ENCODE measurements around the gene VCX2. TPM values are rescaled to one million over a fixed set of nuclear protein-coding genes. Genes with fewer than 3 reads are reported as not detected.
A peak's percentile ranks its signal among the peaks of the same experiment; 100 is the strongest.
"Not testable (repeated sequence)": the region's sequence is repeated elsewhere in the genome, so short reads cannot be mapped to it uniquely, and the experiment has no call there.

Gene VCX2
- total RNA-seq, 4 donors from 2014 or later = not detected

GRCh38 chrX:8183346-8183745 is 12.3 kb upstream of the VCX2 start:
- H3K36me3 ChIP-seq = no peaks in the 10 kb centered on the region
- intact Hi-C loops (cut with DNase I) = no loop called here
- no peak for DNase-seq
- WGBS, 2 donors = 71% methylated on average over 1 of the region's 1 CpG
- TF ChIP-seq, protein P1, sequence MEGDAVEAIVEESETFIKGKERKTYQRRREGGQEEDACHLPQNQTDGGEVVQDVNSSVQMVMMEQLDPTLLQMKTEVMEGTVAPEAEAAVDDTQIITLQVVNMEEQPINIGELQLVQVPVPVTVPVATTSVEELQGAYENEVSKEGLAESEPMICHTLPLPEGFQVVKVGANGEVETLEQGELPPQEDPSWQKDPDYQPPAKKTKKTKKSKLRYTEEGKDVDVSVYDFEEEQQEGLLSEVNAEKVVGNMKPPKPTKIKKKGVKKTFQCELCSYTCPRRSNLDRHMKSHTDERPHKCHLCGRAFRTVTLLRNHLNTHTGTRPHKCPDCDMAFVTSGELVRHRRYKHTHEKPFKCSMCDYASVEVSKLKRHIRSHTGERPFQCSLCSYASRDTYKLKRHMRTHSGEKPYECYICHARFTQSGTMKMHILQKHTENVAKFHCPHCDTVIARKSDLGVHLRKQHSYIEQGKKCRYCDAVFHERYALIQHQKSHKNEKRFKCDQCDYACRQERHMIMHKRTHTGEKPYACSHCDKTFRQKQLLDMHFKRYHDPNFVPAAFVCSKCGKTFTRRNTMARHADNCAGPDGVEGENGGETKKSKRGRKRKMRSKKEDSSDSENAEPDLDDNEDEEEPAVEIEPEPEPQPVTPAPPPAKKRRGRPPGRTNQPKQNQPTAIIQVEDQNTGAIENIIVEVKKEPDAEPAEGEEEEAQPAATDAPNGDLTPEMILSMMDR (IDR thresholded peaks at IDR 0.05) = no peak
- TF ChIP-seq POLR2A (IDR thresholded peaks at IDR 0.05) = no peak
- no peaks in the 10 kb centered on the region for H3K27me3 ChIP-seq
- H3K4me3 ChIP-seq = no peak overlapping the region
- H3K9me3 ChIP-seq = no peaks in the 10 kb centered on the region
- H3K27ac ChIP-seq = no peak overlapping the region
- no peaks in the 10 kb centered on the region for H3K4me1 ChIP-seq

- Histone ChIP-seq H3K27ac (no peak overlapping the region), H3K9me3 (no peaks in the 10 kb centered on the region), H3K36me3 (no peaks in the 10 kb centered on the region), H3K27me3 (no peaks in the 10 kb centered on the region), H3K4me1 (no peaks in the 10 kb centered on the region), H3K4me3 (no peak overlapping the region)
- 13 to 30% methylated on average over 1 of the region's 1 CpG for WGBS, 2 donors
- no peak for TF ChIP-seq POLR2A (IDR thresholded peaks at IDR 0.05)
- TF ChIP-seq, protein P1 (IDR thresholded peaks at IDR 0.05) = peak in 3 of 6 experiments; percentile 12 to 44 (median 16)
- DNase-seq = no peak
- intact Hi-C loops (cut with DNase I) = no loop called here
These were observed 8.6 kb upstream of the VCX2 start for GRCh38 chrX:8179656-8180055.

GRCh38 chrX:8154011-8154410 is 17.1 kb downstream of the VCX2 start:
- WGBS, 2 donors = 57 to 60% methylated on average over 2 to 7 of the region's 7 CpGs
- H3K9me3 ChIP-seq; H3K27ac ChIP-seq; DNase-seq; H3K27me3 ChIP-seq; H3K36me3 ChIP-seq; H3K4me1 ChIP-seq; H3K4me3 ChIP-seq; intact Hi-C loops (cut with DNase I): not testable (repeated sequence)

GRCh38 chrX:8147226-8147625 is 23.8 kb downstream of the VCX2 start:
- TF ChIP-seq POLR2A (IDR thresholded peaks at IDR 0.05) = no peak
- TF ChIP-seq, protein P1 (IDR thresholded peaks at IDR 0.05) = no peak
- no peak overlapping the region for H3K4me3 ChIP-seq
- no peak overlapping the region for H3K27ac ChIP-seq
- no peaks in the 10 kb centered on the region for H3K36me3 ChIP-seq
- H3K4me1 ChIP-seq = no peaks in the 10 kb centered on the region
- H3K27me3 ChIP-seq = no peaks in the 10 kb centered on the region
- WGBS, 2 donors = 49 to 55% methylated on average over 4 of the region's 4 CpGs
- no peaks in the 10 kb centered on the region for H3K9me3 ChIP-seq
- intact Hi-C loops (cut with DNase I) = no loop called here
- DNase-seq = no peak

DNA sequence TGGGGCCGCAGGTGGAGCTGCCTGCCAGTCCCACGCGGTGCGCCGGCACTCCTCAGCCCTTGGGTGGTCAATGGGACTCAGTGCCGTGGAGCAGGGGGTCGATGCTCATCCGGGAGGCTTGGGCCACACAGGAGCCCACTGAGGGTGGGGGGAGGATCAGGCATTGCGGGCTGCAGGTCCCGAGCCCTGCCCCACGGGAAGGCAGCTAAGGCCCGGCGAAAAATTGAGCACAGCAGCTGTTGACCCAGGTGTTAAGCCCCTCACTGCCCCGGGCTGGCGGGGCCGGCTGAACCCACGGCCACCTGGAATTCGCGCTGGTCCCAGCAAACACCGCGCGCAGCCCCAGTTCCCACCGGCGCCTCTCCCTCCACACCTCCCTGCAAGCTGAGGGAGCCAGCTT is 26.1 kb downstream of the VCX2 start:
- TF ChIP-seq, protein P1 (IDR thresholded peaks at IDR 0.05) = no peak
- no peak for TF ChIP-seq POLR2A (IDR thresholded peaks at IDR 0.05)
- no CpG with 5 or more reads among the region's 24 CpGs for WGBS, 2 donors
- Histone ChIP-seq H3K36me3 (no peaks in the 10 kb centered on the region), H3K9me3 (no peaks in the 10 kb centered on the region), H3K27ac (no peak overlapping the region), H3K27me3 (no peaks in the 10 kb centered on the region), H3K4me1 (peaks cover 0 to 4% (median 0%) of the 10 kb centered on the region in 3 donors), H3K4me3 (no peak overlapping the region)
- intact Hi-C loops (cut with DNase I) = no loop called here
- no peak for DNase-seq

DNA sequence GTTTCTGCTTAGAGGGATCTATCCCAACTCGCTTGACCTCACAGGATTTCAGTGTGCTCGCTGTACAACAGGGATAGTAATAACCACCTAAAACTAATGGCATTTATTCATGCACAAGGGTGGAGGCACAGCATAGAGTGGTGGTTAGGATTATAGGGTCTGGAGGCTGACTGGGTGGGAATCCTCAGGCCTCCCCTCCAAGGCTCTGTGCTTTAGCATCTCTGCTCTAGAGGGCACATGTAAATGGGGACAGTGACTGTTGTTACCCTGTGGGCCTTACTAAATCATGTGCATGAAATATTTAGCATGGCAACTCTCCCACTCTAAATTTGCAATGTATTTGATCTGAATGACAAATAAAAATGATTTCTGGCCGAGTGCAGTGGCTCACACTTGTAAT is 29.2 kb downstream of the VCX2 start:
- intact Hi-C loops (cut with DNase I) = no loop called here

More for the DNA sequence above, 29.2 kb downstream of the VCX2 start:
- no peak for DNase-seq
- no peak overlapping the region for H3K4me3 ChIP-seq
- H3K4me1 ChIP-seq = peaks cover 0 to 14% (median 2%) of the 10 kb centered on the region in 3 donors
- TF ChIP-seq POLR2A (IDR thresholded peaks at IDR 0.05) = no peak
- TF ChIP-seq, protein P1 (IDR thresholded peaks at IDR 0.05) = no peak
- no peak overlapping the region for H3K27ac ChIP-seq
- 42 to 70% methylated on average over 1 to 2 of the region's 3 CpGs for WGBS, 2 donors
- no peaks in the 10 kb centered on the region for H3K9me3 ChIP-seq
- H3K36me3 ChIP-seq = no peaks in the 10 kb centered on the region
- H3K27me3 ChIP-seq = no peaks in the 10 kb centered on the region

Data from esophagus squamous epithelium (tissue), 5 donors.